SKM-1 (cell line): Measurements from ENCODE around the gene FBXO28.

ENCODE experiments used
- DNase-seq: peaks from one replicate; lab custom pipeline; 2025; ENCODE audit not compliant: unreplicated experiment; lab: John Stamatoyannopoulos, UW

Gene FBXO28

GRCh38 chr1:224095339-224095738, 18.6 kb upstream of the FBXO28 start:
- DNase-seq, result no peak

DNA sequence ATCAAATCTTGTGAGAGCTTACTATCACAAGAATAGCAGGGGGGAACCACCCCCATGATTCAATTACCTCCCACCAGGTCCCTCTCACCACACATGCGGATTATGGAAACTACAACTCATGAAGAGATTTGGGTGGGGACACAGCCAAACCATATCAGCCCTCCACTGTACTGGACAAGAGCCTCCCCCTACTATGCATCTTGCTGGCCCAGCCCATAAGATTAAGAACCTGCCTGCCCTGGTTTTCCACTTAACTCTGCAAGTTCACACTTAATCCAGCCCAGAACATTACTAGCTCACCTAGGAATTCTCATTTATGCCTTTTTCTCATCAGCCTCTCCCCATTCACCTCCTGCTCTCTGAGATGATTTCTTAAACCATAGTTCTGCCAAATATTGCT, 18.0 kb upstream of the FBXO28 start:
- no peak for DNase-seq

GRCh38 chr1:224096773-224097172, 17.1 kb upstream of the FBXO28 start:
- no peak for DNase-seq

DNA sequence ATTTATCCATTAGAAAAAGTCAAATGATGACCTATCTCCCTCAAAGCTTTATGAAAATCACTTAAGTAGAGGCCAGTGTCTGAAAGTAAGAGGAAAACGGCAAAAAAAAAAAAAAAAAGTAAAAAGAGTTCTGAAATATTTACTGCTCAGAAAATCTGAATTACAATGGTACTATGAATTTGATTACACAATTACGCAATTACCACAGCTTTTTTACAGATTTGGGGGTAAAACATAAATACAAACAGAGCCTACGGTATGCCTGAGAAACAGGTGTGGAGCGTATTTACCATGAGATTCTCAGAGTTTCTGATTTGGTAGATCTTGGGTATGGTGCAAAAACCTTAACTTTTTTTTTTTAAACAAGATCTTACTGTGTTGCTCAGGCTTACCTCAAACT, 15.9 kb upstream of the FBXO28 start:
- DNase-seq, result no peak

- peak; percentile 76 for DNase-seq
Observed at GRCh38 chr1:224106568-224107281, 7.2 kb upstream of the FBXO28 start.

- DNase-seq, result no peak
Observed at GRCh38 chr1:224107282-224107625, 6.7 kb upstream of the FBXO28 start.

- no peak for DNase-seq
Observed at GRCh38 chr1:224108991-224109390, 4.9 kb upstream of the FBXO28 start.

DNA sequence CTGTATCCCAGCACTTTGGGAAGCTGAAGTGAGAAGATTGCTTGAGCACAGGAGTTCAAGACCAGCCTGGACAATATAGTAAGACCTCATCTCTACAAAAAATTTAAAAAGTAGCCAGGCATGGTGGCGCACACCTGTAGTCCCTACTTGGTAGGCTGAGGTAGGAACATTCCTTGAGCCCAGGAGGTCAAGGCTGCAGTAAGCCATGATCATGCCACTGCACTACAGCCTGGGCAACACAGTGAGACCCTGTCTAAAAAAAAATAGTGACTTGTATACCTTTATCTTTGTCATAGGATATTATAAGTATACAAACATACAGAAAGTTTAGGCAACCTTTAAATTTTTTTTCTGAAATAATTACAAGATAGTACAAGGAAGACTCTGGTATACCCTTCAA, 3.9 kb upstream of the FBXO28 start:
- DNase-seq, result no peak

- DNase-seq, result no peak
Observed at GRCh38 chr1:224113005-224113404, 906 bp upstream of the FBXO28 start.

DNA sequence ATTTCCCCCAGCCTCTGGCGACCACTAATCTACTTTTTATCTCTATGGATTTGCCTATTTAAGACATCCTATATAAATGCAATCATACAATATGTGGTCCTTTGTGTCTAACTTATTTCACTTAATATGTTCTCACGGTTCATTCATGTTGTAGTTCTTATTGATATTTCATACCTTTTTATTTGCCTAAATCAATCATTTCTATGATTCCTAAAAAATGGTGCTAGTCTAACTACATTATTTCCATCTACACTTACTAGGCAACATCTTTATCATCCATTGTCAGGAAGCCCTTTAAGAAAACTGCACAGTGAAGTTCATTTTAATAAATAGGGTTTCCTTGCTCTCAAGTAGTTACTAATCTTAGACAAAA, 380 bp upstream of the FBXO28 start:
- no peak for DNase-seq

DNA sequence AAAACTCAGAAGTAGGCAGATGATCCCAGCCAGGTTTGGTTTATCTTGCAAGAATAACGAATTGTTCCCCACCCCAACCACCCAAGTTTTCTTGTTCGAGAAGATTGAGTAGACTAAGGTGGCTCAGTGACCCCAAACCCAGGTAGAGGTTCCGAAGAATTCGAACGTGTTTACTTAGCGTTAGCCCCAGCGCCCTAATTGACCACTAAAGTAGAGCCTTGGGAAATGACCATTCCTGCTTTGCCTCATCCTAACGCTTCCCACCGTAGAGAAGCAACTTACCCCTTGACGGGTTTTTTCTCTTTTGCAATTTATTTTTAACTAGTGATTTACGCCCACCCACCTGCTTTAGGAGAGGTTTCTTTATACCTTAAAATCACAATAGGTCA, 870 bp downstream of the FBXO28 start:
- no peak for DNase-seq

DNA sequence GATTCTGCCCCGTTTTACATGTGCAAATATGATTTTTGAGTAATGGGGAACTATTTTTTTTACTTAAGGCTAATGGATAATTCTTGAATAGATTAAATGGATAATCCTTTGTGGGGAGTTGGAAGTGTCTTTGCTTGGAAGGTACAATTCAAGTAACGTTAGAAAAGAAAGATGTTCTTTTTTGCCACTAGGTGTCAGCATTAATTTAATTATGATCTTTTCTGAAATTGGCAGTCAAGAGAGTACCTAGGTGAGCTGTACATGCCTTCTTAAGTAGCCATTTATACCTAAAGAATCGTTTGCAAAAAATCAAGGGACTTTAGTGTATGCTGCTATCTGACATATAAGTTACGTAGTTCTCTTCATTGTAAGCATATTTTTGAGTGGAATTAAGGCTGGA, 2.2 kb downstream of the FBXO28 start:
- DNase-seq, result peak; percentile 94

DNA sequence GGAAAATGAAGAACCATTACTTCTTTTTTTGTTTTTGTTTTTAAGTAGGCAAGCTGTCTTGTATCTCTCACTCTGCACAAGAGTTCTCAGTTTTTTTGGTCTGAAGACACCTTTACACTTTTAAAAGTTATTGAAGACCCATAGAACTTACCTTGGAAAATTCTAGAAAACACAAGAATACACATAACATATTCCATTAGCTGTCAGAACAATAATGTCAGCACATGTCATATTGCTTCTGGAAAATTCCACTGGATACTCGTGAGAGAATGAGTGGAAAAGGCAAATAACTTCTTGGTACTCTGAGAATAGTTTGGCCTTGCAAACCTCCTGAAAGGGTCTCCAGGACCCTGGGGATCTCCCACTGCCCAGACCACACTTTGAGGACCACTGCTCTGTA, 4.8 kb downstream of the FBXO28 start:
- DNase-seq, result no peak

DNA sequence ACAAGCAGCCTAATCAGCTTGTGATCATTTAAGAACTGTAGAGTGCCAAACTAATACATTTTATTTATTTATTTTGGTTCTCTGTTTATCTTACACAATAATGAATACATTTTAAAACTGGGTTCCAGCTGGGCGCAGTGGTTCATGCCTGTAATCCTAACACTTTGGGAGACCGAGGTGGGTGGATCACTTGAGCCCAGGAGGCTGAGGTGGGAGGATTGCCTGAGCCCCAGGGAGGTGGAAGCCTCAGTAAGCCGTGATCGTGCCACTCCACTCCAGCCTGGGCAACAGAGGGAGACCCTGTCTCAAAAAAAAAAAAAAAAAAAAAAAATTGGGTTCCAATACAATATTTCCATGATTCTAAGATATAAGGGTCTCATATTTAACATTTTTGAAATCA, 9.2 kb downstream of the FBXO28 start:
- DNase-seq, result no peak

DNA sequence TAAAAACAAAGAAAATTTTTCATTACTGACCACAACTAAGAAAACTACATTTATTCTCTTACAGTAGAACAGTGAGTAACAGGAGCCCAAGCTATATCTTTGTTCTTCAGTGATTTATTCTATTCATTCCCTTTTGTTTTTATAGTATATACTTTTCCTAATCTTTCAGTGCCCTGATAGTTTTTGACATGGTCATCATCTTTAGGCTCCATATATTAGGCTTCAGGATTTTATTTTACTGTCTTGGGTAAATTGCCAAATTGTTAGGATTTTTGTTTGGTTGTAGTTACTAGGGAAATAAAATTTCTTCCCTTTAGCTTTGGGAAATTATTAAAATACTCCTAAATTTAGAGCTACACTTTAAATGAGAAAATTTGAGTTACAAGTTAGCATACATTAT, 10.3 kb downstream of the FBXO28 start:
- DNase-seq, result no peak

DNA sequence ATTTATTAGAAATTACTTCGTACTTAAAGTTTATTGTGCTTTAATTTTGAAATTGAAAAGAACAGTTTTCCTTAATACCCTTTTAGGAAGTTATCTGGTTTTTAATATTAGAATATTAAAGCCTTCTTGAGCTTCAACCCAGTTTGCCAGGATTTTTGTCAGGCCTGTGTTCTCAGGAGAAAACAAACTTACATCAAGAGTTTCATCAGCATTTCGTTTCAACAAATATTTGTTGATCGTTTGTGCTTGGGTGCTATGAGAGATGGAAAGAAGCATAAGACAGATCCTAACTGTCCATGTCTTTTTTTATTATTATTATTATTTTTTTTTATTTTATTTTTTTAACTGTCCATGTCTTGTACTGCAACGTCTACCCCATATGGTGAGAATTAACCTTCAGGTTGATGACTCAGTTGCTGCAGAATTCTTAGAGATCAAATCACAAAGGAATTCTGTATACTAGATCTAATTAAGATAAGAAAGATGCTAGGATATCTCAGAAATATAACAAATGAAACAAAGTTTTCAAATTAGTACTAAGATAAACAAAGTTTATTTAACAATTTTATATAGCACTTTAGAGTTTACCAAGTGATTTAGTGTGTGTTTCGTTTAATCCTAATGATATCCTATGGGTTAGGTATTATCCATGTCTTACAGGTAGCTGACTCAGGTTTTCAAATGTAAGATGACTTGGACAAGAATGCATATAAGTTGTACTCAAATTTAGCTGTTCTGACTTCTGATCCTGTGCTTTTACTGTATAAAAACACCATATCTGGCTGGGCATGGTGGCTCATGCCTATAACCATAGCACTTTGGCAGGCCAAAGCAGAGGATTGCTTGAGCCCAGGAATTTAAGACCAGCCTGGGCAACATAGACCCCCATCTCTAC, 14.3 kb downstream of the FBXO28 start:
- DNase-seq, result no peak

- DNase-seq, result no peak
Observed at GRCh38 chr1:224131253-224131652, 17.3 kb downstream of the FBXO28 start.

GRCh38 chr1:224132901-224133300, 19.0 kb downstream of the FBXO28 start:
- no peak for DNase-seq

- no peak for DNase-seq
Observed at GRCh38 chr1:224133741-224134299, 19.9 kb downstream of the FBXO28 start.

DNA sequence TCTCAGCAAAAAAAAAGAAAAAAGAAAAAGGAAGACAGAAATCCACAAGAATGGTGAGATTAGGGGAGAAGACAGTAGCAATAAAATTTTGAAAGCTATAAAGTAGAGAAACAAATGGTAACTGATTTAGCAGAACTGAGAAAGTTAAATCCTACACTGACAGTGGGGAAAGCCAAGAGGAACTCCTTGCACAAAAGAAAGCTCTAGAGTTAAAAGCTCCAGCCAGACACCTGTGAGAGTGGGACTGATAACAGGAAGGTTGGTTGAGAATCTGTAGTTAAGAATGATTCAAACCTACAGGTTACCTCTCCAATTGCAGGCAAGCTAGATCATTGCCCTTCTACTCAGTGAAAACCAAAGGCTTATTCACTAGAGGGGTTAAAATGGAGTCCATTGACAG, 23.6 kb downstream of the FBXO28 start:
- DNase-seq, result no peak

GRCh38 chr1:224138198-224138597, 24.3 kb downstream of the FBXO28 start:
- no peak for DNase-seq

DNA sequence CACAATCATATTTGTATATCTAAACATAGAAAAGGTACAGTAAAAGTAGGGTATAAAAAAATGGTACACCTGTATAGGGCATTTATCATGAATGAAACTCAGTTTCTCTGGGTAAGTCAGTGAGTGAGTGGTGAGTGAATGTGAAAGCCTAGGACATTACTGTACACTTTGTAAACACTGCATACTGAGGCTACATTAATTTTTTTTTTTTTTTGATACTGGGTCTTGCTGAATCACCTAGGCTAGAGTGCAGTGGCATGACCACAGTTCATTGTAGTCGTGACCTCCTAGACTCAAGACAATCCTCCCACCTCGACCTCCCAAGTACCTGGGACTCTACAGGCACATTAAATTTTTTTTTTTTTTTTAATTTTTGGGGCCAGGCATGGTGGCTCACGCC, 27.8 kb downstream of the FBXO28 start:
- DNase-seq, result no peak
